HG02759 (cell line): Measurements from ENCODE around the gene FCAMR.
"Not testable (repeated sequence)": the region's sequence is repeated elsewhere in the genome, so short reads cannot be mapped to it uniquely, and the experiment has no call there.

Experiments used
- ATAC-seq: cut with Tn5 transposase; IDR thresholded peaks from one replicate; pipeline ENCODE4 v1.9.1; 2021; ENCODE audit warnings: mild to moderate bottlenecking, moderate library complexity; ENCODE audit not compliant: unreplicated experiment

Gene FCAMR

GRCh38 chr1:206937425-206937824 lies 32.8 kb downstream of the FCAMR start:
- ATAC-seq = no peak

- ATAC-seq = no peak
Measured at GRCh38 chr1:206935491-206936067, 34.7 kb downstream of the FCAMR start.

GRCh38 chr1:206933333-206933945 lies 36.8 kb downstream of the FCAMR start:
- no peak for ATAC-seq

- no peak for ATAC-seq
Measured at GRCh38 chr1:206932177-206932576, 38.1 kb downstream of the FCAMR start.

- ATAC-seq = no peak
Measured at GRCh38 chr1:206931709-206932108, 38.6 kb downstream of the FCAMR start.

GRCh38 chr1:206930210-206930798 lies 40.0 kb downstream of the FCAMR start:
- peak; percentile 77 for ATAC-seq

- no peak for ATAC-seq
Measured at GRCh38 chr1:206929524-206929923, 40.7 kb downstream of the FCAMR start.

GRCh38 chr1:206926286-206926685 lies 44.0 kb downstream of the FCAMR start:
- no peak for ATAC-seq

- peak; percentile 59 for ATAC-seq
Measured at GRCh38 chr1:206925106-206925736, 45.0 kb downstream of the FCAMR start.

- peak; percentile 21 for ATAC-seq
Measured at GRCh38 chr1:206924592-206925105, 45.6 kb downstream of the FCAMR start.

GRCh38 chr1:206923961-206924557 lies 46.2 kb downstream of the FCAMR start:
- not testable (repeated sequence) for ATAC-seq

- ATAC-seq = peak; percentile 58
Measured at GRCh38 chr1:206923009-206923960, 47.0 kb downstream of the FCAMR start.

GRCh38 chr1:206922524-206922923 lies 47.7 kb downstream of the FCAMR start:
- no peak for ATAC-seq

GRCh38 chr1:206921772-206922265 lies 48.4 kb downstream of the FCAMR start, which contains the start of gene FCMR:
TSS of gene FCMR (minus strand) at chr1:206921941. CDS start at chr1:206921854, 87 bp downstream.
- no peak for ATAC-seq

GRCh38 chr1:206918076-206918475 lies 52.2 kb downstream of the FCAMR start:
- no peak for ATAC-seq

GRCh38 chr1:206916000-206916709 lies 54.1 kb downstream of the FCAMR start:
- no peak for ATAC-seq

- no peak for ATAC-seq
Measured at GRCh38 chr1:206915030-206915735, 55.1 kb downstream of the FCAMR start.

- ATAC-seq = no peak
Measured at GRCh38 chr1:206913766-206914537, 56.3 kb downstream of the FCAMR start.
